CD4-positive, alpha-beta T cell treated with Interleukin-12 subunit alpha and Interleukin-12 subunit beta, for 1 hour (primary cell): ENCODE data around the gene CEACAM1.
"Not testable (repeated sequence)": the region's sequence is repeated elsewhere in the genome, so short reads cannot be mapped to it uniquely, and the experiment has no call there.

Source experiments
- DNase-seq: peaks from one replicate; pipeline ENCODE4 v3.0.0-alpha.2; 2020

CEACAM1 gene

DNA sequence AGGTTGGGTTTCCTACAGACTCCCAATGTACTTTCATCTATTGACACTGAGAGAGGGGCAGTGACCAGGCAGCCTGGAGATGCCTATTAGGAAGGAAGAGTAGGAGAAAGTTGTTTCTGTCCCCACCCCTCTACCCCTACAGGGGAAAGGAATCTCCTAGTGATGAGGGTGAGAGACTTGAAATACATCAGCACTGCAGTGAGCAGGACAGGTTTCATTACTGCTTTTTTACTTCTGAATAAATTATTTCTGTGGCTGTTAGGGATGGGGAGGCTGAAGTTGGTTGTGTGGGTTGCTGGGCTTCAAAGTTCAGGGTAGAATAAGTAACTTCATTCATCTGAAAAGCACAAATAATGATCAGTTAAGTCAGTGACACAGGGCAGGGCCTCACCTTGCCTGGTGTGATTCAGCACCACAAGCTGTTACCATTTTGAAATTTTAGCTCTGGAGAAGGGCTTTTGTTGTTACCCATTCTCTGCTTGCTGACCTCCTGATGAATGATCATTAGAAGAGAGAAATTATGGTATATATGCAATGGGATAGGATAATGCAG lies 19.3 kb downstream of the CEACAM1 start:
- DNase-seq, result no peak

DNA sequence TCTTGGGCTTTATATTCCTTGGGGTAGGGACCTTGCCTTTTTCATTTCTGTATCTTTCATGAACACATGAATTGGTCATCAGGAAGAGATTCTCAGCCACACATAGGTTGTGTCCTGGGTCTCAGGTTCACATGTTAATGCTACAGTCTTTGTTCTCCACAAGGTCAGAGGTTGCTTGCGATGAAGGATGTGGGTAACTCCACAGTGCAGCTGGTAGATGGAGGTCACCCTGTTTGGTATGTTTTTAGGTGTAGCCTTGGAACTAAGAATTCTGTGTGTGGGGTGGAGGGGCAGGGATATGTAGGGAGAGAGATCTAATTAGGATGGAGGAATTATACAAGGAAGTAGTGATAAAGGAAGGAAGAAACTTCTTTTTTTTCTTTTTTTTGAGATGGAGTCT lies 23.2 kb downstream of the CEACAM1 start:
- DNase-seq, result no peak

DNA sequence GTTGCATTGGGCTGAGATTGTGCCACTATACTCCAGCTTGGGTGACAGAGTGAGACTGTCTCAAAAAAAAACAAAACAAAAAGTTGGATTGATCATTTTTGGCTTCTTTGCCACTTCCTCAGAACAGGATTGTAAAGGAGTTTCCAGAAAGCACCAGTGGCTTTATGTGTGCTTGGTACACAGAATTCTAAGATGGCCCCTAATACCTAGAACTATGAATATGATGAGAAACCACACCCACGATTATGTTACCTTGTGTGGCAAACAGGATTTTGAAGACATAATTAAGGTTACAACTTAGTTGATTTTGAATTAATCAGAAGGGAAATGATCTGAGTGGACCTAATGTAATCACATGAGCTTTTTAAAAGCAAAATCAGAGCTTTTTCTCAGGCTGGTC lies 26.5 kb downstream of the CEACAM1 start:
- no peak for DNase-seq

DNA sequence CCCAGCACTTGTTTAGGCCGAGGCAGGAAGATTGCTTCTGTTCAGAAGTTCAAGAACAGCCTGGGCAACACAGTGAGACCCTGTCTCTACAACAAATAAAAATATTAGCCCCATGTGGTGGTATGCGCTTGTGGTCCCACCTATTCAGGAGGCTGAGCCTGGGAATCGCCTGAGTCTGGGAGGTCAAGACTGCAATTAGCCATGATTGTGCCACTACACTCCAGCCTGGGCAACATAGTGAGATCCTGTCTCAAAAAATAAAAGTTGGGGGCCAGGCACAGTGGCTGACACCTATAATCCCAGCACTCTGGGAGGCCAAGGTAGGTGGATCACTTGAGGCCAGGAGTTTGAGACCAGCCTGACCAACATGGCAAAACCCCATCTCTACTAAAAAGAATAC lies 27.0 kb downstream of the CEACAM1 start:
- not testable (repeated sequence) for DNase-seq

DNA sequence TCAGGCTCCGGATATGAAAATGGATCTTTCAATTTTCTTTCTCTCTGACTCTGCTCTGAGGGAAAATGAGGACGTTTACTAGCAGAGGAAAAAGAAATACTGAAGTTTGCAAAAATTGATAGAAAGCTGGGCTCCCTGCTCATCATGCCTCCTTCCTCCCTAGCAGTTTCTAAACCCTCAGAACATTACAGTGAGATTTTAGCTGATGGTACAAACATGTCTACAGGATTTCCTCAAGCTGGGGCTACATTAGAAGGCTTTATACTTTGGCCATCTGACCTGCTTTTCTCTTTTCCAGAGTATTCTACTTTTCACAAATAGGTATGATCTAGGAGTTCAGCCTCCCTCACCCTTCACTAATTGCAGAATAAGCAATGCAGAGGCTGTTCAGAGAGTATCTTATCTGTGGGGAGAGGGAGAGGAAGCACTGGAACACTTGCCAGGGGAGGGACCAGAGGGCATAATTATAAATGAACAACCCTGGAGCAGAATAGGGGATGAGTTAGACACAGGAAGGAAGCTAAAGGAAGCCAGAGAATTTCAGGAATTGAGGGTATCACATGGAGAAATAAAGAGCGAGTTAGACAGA lies 30.0 kb downstream of the CEACAM1 start:
- DNase-seq, result no peak

DNA sequence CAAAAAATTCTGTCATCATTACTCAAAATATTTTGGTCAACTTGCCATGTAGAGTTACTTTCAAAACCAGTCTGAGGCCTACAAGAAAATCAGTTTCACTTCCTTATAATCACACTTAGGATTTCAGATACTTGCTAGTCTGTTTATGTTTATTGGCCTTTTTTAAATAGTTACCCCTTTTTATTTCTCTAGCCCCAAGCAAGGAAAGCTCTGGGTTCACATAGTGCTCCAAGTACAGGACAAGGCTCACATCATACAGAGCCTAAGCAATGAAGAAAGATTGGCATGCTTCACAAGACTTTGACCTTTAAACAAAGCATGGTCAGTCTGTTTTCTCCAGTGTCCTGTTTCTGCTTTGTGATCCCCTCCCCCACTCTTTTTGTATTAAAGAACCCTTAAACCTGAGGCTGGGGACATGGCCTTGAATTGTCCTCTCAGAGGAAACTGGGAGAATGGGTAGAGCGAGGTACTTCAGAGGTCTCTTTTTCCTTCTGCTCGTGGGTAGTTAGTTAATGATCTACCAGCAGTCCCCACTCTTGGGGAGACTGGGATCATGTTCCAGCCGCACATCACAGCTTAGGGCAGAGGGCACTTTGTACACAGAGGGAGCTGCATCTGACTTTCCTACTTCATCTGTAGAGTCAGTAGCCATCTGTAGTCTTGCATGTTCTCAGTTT lies 30.7 kb downstream of the CEACAM1 start:
- DNase-seq, result no peak

DNA sequence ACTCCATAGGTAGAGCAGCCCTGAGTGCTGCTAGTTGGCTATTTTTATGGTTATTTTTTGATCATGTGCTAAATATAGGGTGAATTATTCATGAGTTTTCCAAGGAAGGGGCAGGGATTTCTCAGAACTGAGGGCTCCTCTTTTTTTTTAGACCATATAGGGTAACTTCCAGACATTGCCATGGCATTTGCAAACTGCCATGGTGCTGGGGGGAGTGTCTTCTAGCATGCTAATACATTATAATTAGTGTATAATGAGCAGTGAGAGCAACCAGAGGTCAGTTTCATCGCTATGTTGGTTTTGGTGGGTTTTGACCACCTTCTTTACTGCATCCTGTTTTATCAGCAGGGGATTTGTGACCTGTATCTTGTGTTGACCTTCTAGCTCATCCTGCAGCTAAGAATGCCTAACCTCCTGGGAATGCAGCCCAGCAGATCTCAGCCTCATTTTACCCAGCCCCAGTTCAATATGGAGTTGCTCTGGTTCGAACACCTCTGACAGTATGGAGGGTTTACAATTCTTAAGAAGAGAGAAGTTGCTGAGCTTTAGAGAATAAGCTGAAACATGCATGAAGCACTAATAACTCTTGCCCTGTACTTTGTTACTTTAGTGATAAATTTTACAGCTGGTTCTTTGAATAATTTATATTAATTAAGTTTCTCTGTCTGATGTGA lies 31.7 kb downstream of the CEACAM1 start:
- DNase-seq, result no peak

DNA sequence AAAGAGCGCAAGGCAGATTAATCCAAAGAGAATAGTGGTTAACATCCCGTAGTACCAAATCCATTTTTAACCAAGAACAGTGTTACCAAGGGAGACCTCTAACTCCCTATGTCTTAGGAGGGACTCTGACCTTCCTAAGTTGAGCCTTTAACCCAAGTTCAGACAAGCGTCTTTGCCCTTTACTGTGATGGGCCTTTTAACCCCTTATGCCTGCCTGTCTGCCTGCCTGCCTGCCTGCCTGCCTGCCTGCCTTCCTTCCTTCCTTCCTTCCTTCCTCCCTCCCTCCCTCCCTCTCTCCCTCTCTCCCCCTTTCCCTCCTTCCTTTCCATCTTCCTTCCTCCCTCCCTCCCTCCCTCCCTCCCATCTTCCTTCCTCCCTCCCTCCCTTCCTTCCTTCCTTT lies 32.6 kb downstream of the CEACAM1 start:
- DNase-seq, result no peak

DNA sequence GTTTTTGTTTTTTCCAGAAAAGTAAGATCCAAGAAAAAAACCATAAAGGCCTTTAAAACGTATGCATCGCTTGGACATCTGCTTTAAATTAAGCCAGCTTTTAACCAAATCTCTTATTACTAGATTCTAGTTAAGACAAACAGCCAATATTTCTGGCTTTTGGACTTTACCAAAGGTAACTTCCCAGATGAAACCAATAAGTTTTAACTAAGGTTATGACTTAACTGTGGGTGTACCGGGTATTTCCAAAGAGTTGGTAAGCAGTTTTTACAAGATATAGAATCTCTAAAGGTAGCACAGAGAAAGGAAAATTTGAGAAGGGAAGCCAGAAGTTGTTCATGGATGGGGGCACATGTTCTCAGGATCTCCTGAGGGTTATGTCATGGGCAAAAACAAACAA lies 34.0 kb downstream of the CEACAM1 start:
- DNase-seq, result no peak

DNA sequence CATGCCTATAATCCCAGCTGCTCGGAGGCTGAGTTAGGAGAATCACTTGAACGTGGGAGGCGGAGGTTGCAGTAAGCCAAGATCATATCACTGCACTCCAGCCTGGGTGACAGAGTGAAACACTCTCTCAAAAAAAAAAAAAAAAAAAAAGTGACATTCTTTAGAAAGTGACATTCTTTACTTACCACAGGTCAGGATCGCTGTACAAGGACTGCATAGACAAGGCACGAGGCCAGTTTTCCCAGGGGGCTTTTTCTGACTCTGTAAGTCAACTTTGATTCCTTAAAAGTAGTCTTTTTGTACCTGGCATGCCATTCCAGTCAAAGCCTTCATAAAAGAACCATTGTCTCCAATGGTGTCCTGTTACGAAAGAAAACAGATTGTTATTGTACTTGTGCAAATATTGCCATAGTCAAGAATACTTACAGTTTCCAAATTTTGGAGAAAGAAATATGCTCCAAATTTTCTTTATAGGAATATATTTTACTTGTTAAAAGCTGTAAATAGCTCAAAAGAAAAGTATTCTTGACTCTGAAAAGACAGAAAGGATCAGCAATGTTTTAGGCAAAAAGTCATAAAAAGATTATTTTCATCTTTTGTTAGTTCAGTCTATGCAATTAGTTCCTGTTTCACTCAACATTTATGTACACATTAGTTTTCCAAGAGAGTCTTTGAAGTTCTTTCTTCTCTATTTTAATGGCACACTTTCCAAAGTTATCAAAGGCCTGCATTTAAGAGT lies 39.3 kb downstream of the CEACAM1 start:
- DNase-seq, result no peak

DNA sequence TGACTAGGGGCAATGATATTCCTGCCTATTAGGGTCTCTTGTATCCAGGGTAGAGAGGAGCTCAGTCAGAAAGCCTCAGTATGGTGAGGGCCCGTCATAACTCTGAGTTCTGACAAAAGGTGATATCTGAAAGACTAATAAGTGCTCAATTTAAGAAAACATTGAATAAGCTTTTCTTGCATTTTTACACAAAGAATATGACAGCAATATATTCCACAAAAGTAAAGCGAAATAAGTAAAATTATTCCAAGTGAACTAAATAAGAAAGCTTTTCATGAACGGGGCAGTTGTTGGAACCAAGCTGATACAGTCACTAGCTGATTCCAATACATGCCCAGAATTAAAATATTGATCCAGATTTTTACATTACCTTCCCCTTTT lies 40.5 kb downstream of the CEACAM1 start:
- no peak for DNase-seq

DNA sequence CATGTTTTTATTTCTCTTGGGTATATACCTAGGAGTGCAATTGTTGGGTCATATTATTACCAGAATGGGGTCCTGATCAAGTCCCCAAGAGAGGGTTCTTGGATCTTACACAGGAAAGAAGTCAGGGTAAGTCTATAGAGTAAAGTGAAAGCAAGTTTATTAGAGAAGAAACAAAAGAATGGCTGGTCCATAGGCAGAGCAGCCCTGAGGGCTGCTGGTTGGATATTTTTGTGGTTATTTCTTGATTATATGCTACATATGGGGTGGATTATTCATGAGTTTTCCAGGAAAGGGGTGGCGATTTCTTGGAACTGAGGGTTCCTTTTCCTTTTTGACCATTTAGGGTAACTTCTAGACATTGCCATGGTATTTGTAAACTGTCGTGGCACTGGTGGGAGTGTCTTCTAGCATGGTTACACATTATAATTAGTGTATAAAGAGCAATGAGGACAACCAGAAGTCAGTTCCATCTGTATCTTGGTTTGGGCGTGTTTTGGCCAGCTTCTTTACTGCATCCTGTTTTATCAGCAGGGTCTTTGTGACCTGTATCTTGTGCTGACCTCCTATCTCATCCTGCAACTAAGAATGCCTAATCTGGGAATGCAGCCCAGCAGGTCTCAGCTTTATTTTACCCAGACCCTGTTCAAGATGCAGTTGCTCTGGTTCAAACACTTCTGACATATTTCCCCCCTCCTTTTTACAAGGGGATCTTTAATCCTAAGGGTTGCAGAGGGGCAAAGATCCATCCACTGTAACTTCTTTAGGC lies 41.1 kb downstream of the CEACAM1 start:
- no peak for DNase-seq

DNA sequence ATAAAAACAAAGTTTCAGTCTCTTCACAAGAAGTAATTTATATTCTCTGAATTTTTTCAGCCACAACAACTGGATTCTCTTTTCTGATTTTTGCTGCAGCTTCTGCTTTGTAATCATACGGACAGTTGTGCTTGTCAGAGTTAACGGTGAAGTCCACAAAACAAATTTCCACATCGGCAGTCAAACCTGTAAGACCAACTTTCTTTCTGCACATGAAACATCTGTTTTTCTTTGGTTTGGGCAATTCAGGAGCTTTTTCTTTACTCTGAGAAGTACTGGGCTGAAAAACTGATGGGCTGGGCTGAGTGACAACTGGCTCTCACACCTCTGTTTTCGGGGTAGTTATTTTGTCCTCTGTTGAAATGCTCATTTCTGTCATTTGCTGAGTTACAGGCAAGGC lies 43.2 kb downstream of the CEACAM1 start:
- DNase-seq, result not testable (repeated sequence)

DNA sequence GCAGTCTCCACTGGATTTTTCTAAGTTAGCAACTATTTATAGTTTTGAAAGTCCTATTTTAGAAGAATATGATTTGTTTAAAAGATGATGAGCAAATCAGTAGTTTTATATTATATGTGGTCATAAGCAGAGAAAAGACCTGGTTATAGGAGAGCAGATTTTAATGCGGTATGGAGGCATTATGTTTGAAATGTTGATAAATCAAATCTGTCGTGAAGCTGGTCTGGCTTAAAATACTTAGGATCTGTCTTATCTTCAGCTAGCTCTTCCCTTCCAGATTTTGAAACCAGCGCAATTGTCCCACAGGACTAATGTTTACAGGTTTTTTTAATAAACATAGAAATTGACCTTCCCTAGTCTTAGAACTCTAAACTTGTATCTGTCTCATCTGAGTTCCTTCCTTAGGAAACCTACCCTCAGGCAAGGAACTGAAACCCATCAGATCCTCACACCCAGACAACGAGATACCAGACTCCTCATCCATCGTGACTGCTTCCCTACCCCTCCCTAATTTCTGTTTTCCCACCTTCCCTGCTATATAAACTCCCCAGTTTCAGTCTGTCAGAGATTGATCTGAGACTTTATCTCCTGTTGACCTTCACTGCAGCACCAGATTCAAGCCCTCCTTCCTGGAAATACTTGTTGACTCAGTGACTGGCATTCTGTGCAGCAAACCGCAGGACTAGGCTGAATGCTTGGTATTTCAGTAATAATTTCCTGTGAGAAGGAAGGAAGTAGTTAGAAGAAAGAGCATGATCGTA lies 47.8 kb downstream of the CEACAM1 start:
- no peak for DNase-seq

DNA sequence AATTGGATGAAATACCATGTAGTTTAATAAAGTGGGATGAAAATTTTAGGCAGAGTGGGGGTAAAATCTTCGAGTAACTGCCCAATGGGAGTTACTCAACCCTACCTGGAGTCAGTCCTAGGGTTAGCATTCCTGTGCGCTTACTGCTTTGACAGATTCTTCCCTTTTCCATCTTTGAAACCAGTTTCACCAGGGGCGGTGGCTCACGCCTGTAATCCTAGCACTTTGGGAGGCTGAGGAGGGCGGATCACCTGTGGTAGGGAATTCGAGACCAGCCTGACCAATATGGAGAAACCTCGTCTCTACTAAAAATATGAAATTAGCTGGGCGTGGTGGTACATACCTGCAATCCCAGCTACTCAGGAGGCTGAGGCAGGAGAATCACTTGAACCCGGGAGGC lies 48.5 kb downstream of the CEACAM1 start:
- no peak for DNase-seq

DNA sequence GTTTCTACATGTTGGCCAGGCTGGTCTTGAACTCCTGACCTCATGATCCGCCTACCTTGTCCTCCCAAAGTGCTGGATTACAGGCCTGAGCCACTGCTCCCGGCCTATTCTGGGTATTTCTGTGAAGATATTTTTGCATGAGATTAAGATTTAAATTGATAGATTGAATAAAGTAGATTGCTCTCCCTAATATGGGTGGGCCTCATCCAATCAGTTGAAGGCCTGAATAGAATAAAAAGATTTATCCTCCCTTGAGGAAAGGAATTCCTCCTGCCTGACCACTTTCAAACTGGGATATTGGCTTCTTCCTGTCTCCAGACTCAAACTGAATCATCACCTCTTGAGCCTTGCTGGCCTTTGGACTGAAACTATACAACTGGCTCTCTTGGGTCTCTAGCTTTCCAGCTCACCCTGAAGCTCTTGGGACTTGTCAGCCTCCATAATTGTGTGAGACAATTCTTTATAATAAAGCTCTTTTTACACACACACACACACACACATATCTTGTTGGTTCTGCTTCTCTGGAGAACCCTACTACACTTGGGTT lies 49.4 kb downstream of the CEACAM1 start:
- no peak for DNase-seq

DNA sequence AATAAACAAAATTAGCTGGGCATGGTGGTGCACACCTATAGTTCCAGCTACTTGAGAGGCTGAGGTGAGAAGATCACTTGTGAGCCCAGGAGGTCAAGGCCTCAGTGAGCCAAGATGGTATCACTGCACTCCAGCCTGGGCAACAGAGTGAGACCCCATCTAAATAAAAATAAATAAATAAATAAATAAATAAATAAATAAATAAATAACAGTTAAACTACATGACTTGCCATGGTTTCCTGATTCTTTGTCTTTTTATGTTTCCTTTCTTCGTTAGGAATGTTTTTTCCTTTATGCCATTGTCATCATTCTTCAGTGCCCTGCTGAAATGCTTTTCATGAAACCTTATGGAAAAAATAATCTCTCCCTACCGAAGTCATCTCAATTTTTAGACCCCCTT lies 50.3 kb downstream of the CEACAM1 start:
- no peak for DNase-seq

DNA sequence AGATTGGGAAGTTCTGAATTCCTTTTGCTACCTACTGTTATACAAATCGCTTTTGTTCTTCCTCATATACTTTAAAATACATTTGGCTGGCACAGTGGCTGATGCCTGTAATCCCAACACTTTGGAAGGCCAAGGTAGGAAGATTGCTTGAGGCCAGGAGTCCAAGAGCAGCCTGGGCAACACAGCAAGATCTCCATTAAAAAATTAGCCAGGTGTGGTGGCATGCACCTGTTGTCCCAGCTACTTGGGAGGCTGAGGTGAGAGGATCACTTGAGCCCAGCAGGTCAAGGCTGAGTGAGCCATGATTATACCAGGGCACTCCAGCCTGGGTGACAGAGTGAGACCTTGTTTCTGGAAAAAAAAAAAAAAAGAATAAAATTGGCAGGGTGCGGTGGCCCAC lies 51.2 kb downstream of the CEACAM1 start:
- no peak for DNase-seq

DNA sequence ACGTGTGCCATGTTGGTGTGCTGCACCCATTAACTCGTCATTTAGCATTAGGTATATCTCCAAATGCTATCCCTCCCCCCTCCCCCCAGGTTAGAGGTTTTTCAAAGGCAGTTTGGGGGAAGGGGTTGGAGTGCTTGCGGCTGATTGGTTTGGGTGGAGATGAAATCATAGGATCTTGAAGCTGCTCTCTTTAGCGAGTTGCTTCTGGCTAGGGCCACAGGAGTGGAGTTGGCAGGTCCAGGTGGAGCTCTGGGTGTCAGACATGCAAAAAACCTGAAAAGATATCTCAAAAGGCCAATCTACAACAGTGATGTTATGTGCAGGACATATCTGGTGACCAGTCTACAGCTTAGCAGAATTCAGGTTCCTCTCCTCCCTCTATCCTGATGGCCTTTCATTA lies 52.9 kb downstream of the CEACAM1 start:
- no peak for DNase-seq

DNA sequence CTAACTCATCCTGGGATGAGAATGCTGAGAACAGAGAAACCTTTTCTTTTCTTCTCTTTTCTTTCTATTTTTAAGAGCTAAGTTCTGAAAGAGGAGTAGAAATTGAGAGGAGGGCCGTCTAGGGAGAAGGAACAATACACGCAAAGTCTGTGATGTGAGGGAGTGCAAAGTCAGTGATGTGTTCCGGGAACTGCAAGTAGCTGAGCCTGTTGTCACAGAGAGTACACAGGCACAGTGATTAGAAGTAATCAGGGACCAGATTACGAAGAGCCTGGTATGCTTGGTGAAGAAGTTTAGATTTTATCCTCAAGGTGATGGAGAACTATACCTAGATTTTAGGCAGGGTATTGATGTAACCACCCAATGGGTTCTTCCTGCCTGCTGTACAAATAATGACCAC lies 53.5 kb downstream of the CEACAM1 start:
- DNase-seq, result no peak

DNA sequence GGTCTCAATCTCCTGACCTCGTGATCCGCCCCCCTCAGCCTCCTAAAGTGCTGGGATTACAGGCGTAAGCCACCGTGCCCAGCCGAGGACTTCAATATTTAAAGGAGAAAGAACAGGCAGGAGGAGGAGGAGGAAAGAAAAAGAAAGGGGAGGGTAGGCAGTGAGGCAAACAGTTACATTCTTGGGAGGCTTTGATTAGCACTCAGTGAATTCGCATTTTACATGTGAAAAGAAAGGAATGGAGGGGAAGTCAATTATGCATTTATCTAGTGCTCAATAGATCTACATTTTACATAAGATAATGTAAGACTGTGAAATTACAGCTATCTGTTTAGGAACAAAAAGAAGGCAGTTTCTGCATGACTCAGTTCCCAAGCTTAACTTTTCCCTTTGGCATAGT lies 54.6 kb downstream of the CEACAM1 start:
- no peak for DNase-seq
